CD8-positive, alpha-beta memory T cell (primary cell): ENCODE results near the gene DAZAP2. TPM values are rescaled to one million over a fixed set of nuclear protein-coding genes. Genes with fewer than 3 reads are reported as not detected.

ENCODE experiments used
- CTCF ChIA-PET: fragments of 350-600 bp; sonication (Branson Sonifier 250); formaldehyde crosslinking; loops from one replicate; lab custom pipeline; 2021; ENCODE audit warnings: antibody characterized with exemption; lab: Charles Lee
- POLR2A ChIA-PET: fragments of 350-600 bp; sonication (Branson Sonifier 250); formaldehyde crosslinking; loops from one replicate; lab custom pipeline; 2021; ENCODE audit warnings: antibody characterized with exemption; lab: Charles Lee
- DNase-seq, 5 donors: peaks; one replicate each; pipeline versions ENCODE4 v3.0.0 to v3.0.0-alpha.2; 2020 to 2022; ENCODE audit warnings: mixed read lengths in 1 of 5
- H3K27ac ChIP-seq: one replicate; pipeline ENCODE4 v1.7.0; 2013; ENCODE audit warnings: low read depth, mild to moderate bottlenecking, low read length, moderate library complexity
- H3K27me3 ChIP-seq: 2 replicates; pipeline ENCODE4 v1.7.0; 2013; ENCODE audit warnings: low read length, mild to moderate bottlenecking; ENCODE audit not compliant: insufficient read depth, poor library complexity, severe bottlenecking
- H3K36me3 ChIP-seq: 2 replicates; pipeline ENCODE4 v1.7.0; 2013; ENCODE audit warnings: mild to moderate bottlenecking, low read length, moderate library complexity; ENCODE audit not compliant: insufficient read depth
- H3K4me1 ChIP-seq: 2 replicates; pipeline ENCODE4 v1.7.0; 2013; ENCODE audit warnings: mild to moderate bottlenecking, low read length, moderate library complexity; ENCODE audit not compliant: insufficient read depth
- H3K4me3 ChIP-seq: 2 replicates; pipeline ENCODE4 v1.7.0; 2013; ENCODE audit warnings: mild to moderate bottlenecking, low read length
- H3K9me3 ChIP-seq: 2 replicates; pipeline ENCODE4 v1.7.0; 2013; ENCODE audit warnings: mild to moderate bottlenecking, low read length
- H3K27ac Mint-ChIP-seq, 8 donors: one replicate each; pipeline ENCODE4 v1.8.0; 2020 to 2021; ENCODE audit warnings: mixed read lengths in 8 of 8, mild to moderate bottlenecking in 6 of 8, inconsistent platforms in 3 of 8, moderate library complexity in 3 of 8
- H3K27me3 Mint-ChIP-seq, 2 donors: one replicate each; pipeline ENCODE4 v1.8.0; 2020 to 2021; ENCODE audit warnings: mixed read lengths in 2 of 2, mild to moderate bottlenecking in 1 of 2, moderate library complexity in 1 of 2
- H3K36me3 Mint-ChIP-seq, 3 donors: one replicate each; pipeline ENCODE4 v1.8.0; 2020 to 2021; ENCODE audit warnings: mixed read lengths in 3 of 3, inconsistent platforms in 1 of 3, mild to moderate bottlenecking in 1 of 3
- H3K4me1 Mint-ChIP-seq, 3 donors: one replicate each; pipeline ENCODE4 v1.8.0; 2020 to 2021; ENCODE audit warnings: mixed read lengths in 3 of 3, inconsistent platforms in 1 of 3, mild to moderate bottlenecking in 1 of 3
- H3K4me3 Mint-ChIP-seq, 7 donors: one replicate each; pipeline ENCODE4 v1.8.0; 2020 to 2021; ENCODE audit warnings: mixed read lengths in 7 of 7, mild to moderate bottlenecking in 6 of 7, moderate library complexity in 4 of 7, inconsistent platforms in 2 of 7
- H3K9me3 Mint-ChIP-seq, 5 donors: one replicate each; pipeline ENCODE4 v1.8.0; 2020 to 2022; ENCODE audit warnings: mixed read lengths in 5 of 5, mild to moderate bottlenecking in 3 of 5, moderate library complexity in 2 of 5, inconsistent platforms in 1 of 5
- polyA plus RNA-seq: library from polyadenylated mRNA; unstranded; fragments of 300-500 nt; fragmentation: Illumina TruSeq; gene quantifications from one replicate; pipeline ENCODE4 v1.2.3, GENCODE V29; 2021
- total RNA-seq, 2 experiments: library from RNA; stranded (reverse); gene quantifications; one replicate each; pipeline ENCODE4 v1.2.3, GENCODE V29; 2021

The DAZAP2 gene
- total and polyA plus RNA-seq, 3 experiments from 2014 or later = 97.2 to 1,407 (median 100) TPM

DNA sequence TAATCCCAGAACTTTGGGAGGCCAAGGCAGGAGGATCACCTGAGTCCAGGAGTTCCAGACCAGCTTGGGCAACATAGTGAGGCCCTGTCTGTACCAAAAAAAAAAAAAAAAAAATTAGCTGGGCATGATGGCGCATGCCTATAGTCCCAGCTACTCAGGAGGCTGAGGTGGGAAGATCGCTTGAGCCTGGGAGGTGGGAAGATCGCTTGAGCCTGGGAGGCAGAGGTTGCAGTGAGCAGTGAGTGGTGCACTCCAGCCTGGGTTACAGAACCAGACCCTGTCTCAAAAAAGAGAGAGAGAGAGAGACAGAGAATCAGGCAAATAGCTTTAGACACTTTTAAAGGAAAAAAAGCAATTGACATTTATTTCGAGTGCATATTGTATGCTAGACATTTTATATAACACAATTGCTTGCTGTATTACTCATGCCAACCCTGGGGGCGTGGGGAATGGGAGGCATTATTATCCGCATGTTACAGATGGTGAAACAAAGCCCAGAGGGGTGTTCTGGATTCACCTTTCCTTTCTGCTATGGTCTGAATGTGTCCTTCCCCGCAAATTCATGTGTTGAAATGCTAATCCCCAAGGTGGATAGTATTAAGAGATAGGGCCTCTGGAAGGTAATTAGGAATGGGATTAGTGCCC, 30.5 kb upstream of the DAZAP2 start:
- Histone ChIP-seq H3K4me1 (no peaks in the 10 kb centered on the region), H3K4me3 (no peak overlapping the region), H3K9me3 (no peaks in the 10 kb centered on the region), H3K27ac (no peak overlapping the region), H3K36me3 (no peaks in the 10 kb centered on the region), H3K27me3 (no peaks in the 10 kb centered on the region)
- Mint-ChIP-seq H3K27ac (peak overlapping the region in 4 of 8 donors; percentile 12 to 83 (median 40)), H3K4me3 (no peak overlapping the region), H3K4me1 (peaks cover 4 to 6% (median 5%) of the 10 kb centered on the region in 3 donors), H3K36me3 (peaks cover 0 to 21% (median 12%) of the 10 kb centered on the region in 3 donors), H3K9me3 (no peaks in the 10 kb centered on the region), H3K27me3 (no peaks in the 10 kb centered on the region)
- DNase-seq = no peak
- ChIA-PET CTCF (interaction anchor here (1.6 kb wide), 1 partner anchor 10 kb away, joined by 6 read pairs; the partner anchor contains the start of gene POU6F1), POLR2A (no interaction called here)

DNA sequence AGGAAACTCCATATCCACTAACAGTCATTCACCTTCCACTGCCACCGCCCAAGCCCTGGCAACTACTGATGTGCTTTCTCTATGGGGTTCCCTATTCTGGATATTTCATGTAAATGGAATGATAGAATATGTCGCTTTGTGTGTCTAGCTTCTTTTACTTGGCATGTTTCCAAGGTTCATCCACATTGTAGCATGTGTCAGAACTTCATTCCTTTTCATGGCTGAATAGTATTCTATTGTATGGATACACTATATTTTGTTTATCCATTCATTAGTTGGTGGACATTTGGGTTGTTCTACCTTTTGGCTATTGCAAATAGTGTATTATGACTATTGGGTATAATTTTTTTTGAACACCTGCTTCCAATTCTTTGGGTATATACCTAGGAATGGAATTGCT, 29.4 kb upstream of the DAZAP2 start:
- Histone ChIP-seq H3K36me3 (no peaks in the 10 kb centered on the region), H3K4me3 (no peak overlapping the region), H3K27me3 (no peaks in the 10 kb centered on the region), H3K27ac (no peak overlapping the region), H3K4me1 (no peaks in the 10 kb centered on the region), H3K9me3 (no peaks in the 10 kb centered on the region)
- Mint-ChIP-seq H3K27ac (no peak overlapping the region), H3K9me3 (no peaks in the 10 kb centered on the region), H3K27me3 (no peaks in the 10 kb centered on the region), H3K4me1 (peaks cover 0 to 4% (median 0%) of the 10 kb centered on the region in 3 donors), H3K4me3 (no peak overlapping the region), H3K36me3 (peaks cover 0 to 14% (median 8%) of the 10 kb centered on the region in 3 donors)
- CTCF ChIA-PET = interaction anchor here (1.6 kb wide), 1 partner anchor 9 kb away, joined by 6 read pairs; the partner anchor contains the start of gene POU6F1
- POLR2A ChIA-PET = no interaction called here
- DNase-seq = no peak

DNA sequence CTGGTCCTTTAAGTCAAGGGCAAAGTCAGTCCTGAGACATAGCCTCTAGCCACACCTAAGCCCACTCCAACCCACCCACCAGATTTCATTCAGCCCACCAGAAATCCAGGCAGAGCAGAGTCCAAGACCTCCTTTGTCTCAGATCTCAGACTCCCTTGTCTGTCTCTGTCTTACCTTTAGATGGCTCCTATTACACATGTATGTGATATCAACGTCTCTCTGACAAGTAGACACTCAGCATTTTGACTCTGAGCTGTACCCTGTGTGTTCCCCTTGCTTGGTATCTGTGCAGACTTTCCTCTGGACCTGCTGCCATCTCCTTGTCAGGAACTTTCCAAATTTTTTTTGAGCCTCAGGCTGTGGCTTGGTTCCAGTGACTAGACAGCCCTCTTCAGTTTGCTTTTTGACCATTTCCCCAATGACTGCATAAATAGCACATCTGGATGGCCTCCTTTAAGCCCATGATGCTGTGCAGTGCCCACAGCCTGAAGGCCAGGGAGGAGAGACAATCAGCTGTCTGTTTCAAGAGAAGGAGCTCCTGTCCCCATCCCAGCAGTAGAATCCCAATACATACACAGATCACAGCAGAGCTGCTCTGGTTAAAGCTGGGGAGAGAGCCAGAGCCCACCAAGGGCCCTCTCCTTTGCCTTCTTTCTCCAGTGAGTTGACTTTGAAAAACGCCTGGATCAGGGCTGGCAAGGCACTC, 27.8 kb upstream of the DAZAP2 start:
- Mint-ChIP-seq H3K4me1 (peaks cover 0 to 5% (median 3%) of the 10 kb centered on the region in 3 donors), H3K27me3 (no peaks in the 10 kb centered on the region), H3K4me3 (no peak overlapping the region), H3K36me3 (peaks cover 0 to 17% (median 8%) of the 10 kb centered on the region in 3 donors), H3K27ac (peak overlapping the region in 3 of 8 donors; percentile 55 to 67 (median 64)), H3K9me3 (no peaks in the 10 kb centered on the region)
- Histone ChIP-seq H3K4me1 (no peaks in the 10 kb centered on the region), H3K27me3 (no peaks in the 10 kb centered on the region), H3K36me3 (no peaks in the 10 kb centered on the region), H3K9me3 (no peaks in the 10 kb centered on the region), H3K27ac (no peak overlapping the region), H3K4me3 (no peak overlapping the region)
- DNase-seq = no peak
- ChIA-PET POLR2A (no interaction called here), CTCF (interaction anchor here (1.1 kb wide), 1 partner anchor 22 kb away, joined by 3 read pairs; no protein-coding TSS in a partner anchor)

DNA sequence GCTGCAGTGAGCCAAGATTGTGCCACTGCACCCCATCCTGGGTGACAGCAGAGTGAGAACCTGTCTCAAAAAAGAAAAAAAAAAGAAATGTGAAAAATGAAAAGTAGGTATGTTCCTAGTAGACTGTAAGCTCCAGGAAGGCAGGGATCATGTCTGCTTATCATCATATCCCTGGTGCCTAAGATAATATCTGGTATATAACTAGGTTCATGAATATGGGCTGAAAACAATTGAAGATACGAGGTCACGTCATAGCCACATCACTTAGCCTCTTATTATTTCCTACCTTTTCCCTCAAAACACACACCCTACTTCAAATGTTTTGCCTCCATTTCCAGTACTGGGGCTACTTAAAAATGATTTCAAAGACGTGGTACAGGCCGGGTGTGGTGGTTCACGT, 23.7 kb upstream of the DAZAP2 start:
- peaks cover 17% of the 10 kb centered on the region for H3K4me1 ChIP-seq
- ChIA-PET CTCF (interaction anchor here (1.3 kb wide), 2 partner anchors 9 to 15 kb away, joined by 3 read pairs; no protein-coding TSS in a partner anchor), POLR2A (no interaction called here)
- Mint-ChIP-seq H3K9me3 (no peaks in the 10 kb centered on the region), H3K36me3 (peaks cover 0 to 19% (median 8%) of the 10 kb centered on the region in 3 donors), H3K27me3 (no peaks in the 10 kb centered on the region), H3K4me3 (peak overlapping the region in 1 of 7 donors; percentile 67), H3K27ac (peak overlapping the region in 3 of 8 donors; percentile 37 to 76 (median 70)), H3K4me1 (peaks cover 22 to 29% (median 24%) of the 10 kb centered on the region in 3 donors)
- no peak overlapping the region for H3K27ac ChIP-seq
- H3K36me3 ChIP-seq = no peaks in the 10 kb centered on the region
- no peaks in the 10 kb centered on the region for H3K27me3 ChIP-seq
- no peak for DNase-seq
- H3K9me3 ChIP-seq = no peaks in the 10 kb centered on the region
- H3K4me3 ChIP-seq = no peak overlapping the region

DNA sequence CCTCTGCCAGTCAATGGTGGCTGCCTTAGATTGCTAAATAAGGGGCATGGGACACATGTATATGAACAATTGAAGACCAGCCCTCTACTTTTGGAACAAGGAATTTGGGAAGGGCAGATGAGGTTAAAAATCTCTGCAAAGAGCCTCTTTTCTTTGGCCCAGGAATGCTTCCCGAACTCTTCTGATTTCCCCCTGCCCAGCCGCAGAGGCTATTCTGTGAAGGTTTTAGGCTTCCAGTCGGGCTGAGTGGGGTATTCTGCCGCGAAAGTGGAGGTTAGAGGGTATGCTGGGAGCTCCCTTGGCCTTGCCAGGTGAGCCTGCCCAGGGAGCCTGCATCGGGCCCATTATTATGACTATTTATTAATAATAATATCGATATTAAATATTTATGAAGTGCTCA, 22.0 kb upstream of the DAZAP2 start:
- DNase-seq = no peak
- Histone ChIP-seq H3K4me1 (peaks cover 17% of the 10 kb centered on the region), H3K36me3 (no peaks in the 10 kb centered on the region), H3K27ac (no peak overlapping the region), H3K9me3 (no peaks in the 10 kb centered on the region), H3K27me3 (no peaks in the 10 kb centered on the region), H3K4me3 (no peak overlapping the region)
- ChIA-PET POLR2A (interaction anchor here (1.4 to 4.1 kb wide), 7 partner anchors 11 to 152 kb away, joined by 4 to 125 read pairs (median 8); partner anchors contain the start of genes BIN2, DAZAP2 and SMAGP), CTCF (interaction anchor here (1.5 to 3.1 kb wide), 3 partner anchors 13 to 23 kb away, joined by 7 to 31 read pairs (median 8); partner anchors contain the start of gene DAZAP2)
- Mint-ChIP-seq H3K36me3 (peaks cover 0 to 10% (median 0%) of the 10 kb centered on the region in 3 donors), H3K9me3 (no peaks in the 10 kb centered on the region), H3K27ac (peak overlapping the region; percentile 73 to 95 (median 92)), H3K27me3 (no peaks in the 10 kb centered on the region), H3K4me1 (peaks cover 22 to 36% (median 23%) of the 10 kb centered on the region in 3 donors), H3K4me3 (peak overlapping the region; percentile 50 to 96 (median 78))

DNA sequence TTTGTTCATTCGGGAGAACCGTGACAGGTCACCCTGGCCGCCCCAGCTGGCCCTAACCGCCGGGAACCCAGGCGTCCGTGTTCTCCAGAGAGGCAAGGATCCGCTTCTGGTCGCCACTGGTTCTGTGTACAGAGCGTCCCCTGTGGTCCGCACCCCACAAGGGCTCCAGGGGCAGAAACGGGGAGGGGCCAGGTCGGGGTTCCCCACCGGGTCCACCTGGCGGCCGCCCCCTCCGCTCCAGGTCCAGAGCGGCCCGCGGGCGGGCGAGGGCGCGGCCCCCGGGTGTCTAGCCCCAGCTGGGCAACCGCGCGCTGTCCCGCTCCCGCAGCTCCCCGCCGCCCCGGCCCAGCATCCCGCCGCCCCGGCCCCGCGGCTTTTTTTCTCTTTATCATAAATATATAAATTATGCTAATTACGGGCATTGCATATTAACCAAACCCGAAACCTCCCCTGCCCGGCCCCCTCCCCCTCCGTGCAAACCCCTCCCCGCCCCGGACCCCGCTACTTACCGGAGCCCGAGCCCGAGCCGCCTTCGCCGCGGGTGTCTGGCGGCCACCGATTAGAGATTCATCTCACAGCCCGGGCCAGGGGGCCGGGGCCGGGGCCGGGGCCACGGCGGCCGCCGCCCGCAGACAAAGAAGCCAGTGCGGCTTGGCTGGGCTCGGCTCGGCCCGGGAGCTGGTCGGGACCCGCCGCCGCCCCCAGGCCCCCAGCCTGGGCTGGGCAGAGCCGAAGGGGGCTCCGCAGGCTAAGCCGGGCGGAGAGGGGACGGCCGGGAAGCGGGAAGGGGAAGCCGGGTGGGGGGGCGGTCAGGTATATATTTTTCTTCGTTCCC, 21.3 kb upstream of the DAZAP2 start:
- H3K27ac Mint-ChIP-seq = peak overlapping the region; percentile 91 to 99 (median 97)
- peaks cover 0 to 10% (median 1%) of the 10 kb centered on the region in 3 donors for H3K36me3 Mint-ChIP-seq
- H3K4me3 Mint-ChIP-seq = peak overlapping the region; percentile 92 to 98 (median 94)
- H3K27me3 Mint-ChIP-seq = no peaks in the 10 kb centered on the region
- no peaks in the 10 kb centered on the region for H3K36me3 ChIP-seq
- peaks cover 22 to 37% (median 23%) of the 10 kb centered on the region in 3 donors for H3K4me1 Mint-ChIP-seq
- no peaks in the 10 kb centered on the region for H3K9me3 Mint-ChIP-seq
- ChIA-PET CTCF (interaction anchor here (0.6 to 3.1 kb wide), 12 partner anchors 9 to 1272 kb away, joined by 3 to 31 read pairs (median 6); partner anchors contain the start of gene DAZAP2), POLR2A (interaction anchor here (0.6 to 4.1 kb wide), 20 partner anchors 11 to 1789 kb away, joined by 3 to 125 read pairs (median 6); partner anchors contain the start of genes BIN2, CSRNP2, DAZAP2 and EIF4B)
- no peaks in the 10 kb centered on the region for H3K27me3 ChIP-seq
- peak; percentile 42 to 77 (median 49) for DNase-seq
- H3K4me1 ChIP-seq = peaks cover 17% of the 10 kb centered on the region
- no peaks in the 10 kb centered on the region for H3K9me3 ChIP-seq
- H3K4me3 ChIP-seq = peak overlapping the region; percentile 96
- H3K27ac ChIP-seq = peak overlapping the region; percentile 90

DNA sequence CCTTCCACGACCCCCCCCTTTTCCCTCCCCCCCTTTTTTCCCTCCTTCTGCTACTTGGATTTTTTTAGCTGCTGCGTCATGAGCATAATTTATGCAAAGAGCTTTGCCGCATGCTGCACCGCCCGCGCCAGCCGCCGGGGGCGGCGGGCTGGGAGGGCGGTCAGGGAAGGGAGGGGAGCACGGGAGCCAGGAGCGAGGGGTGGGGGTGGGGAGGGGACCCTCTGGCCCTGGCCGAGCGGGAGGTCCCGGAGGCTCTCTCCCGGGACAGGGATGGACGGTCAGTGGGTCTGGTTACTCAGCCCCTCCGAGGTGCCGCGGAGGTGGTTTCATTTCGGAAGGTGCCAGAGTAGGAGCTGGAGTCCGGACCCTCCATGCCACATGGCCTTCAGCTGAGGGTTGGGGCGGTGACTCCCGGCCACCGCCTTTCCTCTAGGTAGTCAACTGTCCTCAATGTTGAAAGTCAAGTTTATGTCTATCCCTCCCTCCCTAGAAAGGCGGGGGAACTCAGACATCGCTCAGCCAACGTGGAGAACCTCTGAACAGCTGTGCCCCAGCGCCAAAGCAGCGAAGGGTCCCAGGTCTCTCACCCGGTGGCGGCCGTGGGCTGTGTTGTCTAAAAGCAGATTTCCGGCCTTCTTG, 20.5 kb upstream of the DAZAP2 start, which contains the start of gene POU6F1:
Gene POU6F1 (minus strand): TSS at position 95 of the 639 bp plus-strand sequence. CDS start 11,226 bp downstream, outside the sequence.
- H3K9me3 ChIP-seq = no peaks in the 10 kb centered on the region
- POLR2A ChIA-PET = interaction anchor here (0.5 to 4.1 kb wide), 24 partner anchors 13 to 1788 kb away, joined by 3 to 125 read pairs (median 6); partner anchors contain the start of genes BIN2, CSRNP2, DAZAP2 and EIF4B

More for the DNA sequence above, 20.5 kb upstream of the DAZAP2 start, which contains the start of gene POU6F1:
- H3K4me3 Mint-ChIP-seq = peak within 1 kb of the TSS; percentile 92 to 98 (median 94)
- H3K4me1 ChIP-seq = peaks cover 17% of the 10 kb centered on the region
- DNase-seq = peak; percentile 55 to 81 (median 73)
- no peaks in the 10 kb centered on the region for H3K27me3 ChIP-seq
- no peaks in the 10 kb centered on the region for H3K9me3 Mint-ChIP-seq
- peaks cover 0 to 10% (median 3%) of the 10 kb centered on the region in 3 donors for H3K36me3 Mint-ChIP-seq
- CTCF ChIA-PET = interaction anchor here (0.6 to 3.1 kb wide), 16 partner anchors 9 to 1272 kb away, joined by 3 to 31 read pairs (median 4); partner anchors contain the start of genes DAZAP2 and SLC11A2
- H3K27ac Mint-ChIP-seq = peak within 1 kb of the TSS; percentile 91 to 99 (median 97)
- peaks cover 22 to 40% (median 23%) of the 10 kb centered on the region in 3 donors for H3K4me1 Mint-ChIP-seq
- no peaks in the 10 kb centered on the region for H3K27me3 Mint-ChIP-seq
- H3K36me3 ChIP-seq = no peaks in the 10 kb centered on the region
- H3K27ac ChIP-seq = peak within 1 kb of the TSS; percentile 90
- H3K4me3 ChIP-seq = peak within 1 kb of the TSS; percentile 96
